Retinal pigment epithelial cell (primary cell): ENCODE data around the gene VPS37D.
A peak's percentile ranks its signal among the peaks of the same experiment; 100 is the strongest.
"Not testable (repeated sequence)": the region's sequence is repeated elsewhere in the genome, so short reads cannot be mapped to it uniquely, and the experiment has no call there.

Experiments used
- DNase-seq: peaks from one replicate; pipeline ENCODE4 v3.0.0-alpha.2; 2010; ENCODE audit warnings: low read depth
- H3K4me3 ChIP-seq: 2 replicates; pipeline ENCODE4 v1.5.1; 2011; ENCODE audit warnings: mild to moderate bottlenecking, low read length, control low read depth, moderate library complexity
- TF ChIP-seq, protein P1 (sequence below): conservative IDR thresholded peaks from 2 replicates; pipeline ENCODE4 v1.5.1; 2011; ENCODE audit warnings: low read depth, low read length, control low read depth, inconsistent platforms

VPS37D gene

DNA sequence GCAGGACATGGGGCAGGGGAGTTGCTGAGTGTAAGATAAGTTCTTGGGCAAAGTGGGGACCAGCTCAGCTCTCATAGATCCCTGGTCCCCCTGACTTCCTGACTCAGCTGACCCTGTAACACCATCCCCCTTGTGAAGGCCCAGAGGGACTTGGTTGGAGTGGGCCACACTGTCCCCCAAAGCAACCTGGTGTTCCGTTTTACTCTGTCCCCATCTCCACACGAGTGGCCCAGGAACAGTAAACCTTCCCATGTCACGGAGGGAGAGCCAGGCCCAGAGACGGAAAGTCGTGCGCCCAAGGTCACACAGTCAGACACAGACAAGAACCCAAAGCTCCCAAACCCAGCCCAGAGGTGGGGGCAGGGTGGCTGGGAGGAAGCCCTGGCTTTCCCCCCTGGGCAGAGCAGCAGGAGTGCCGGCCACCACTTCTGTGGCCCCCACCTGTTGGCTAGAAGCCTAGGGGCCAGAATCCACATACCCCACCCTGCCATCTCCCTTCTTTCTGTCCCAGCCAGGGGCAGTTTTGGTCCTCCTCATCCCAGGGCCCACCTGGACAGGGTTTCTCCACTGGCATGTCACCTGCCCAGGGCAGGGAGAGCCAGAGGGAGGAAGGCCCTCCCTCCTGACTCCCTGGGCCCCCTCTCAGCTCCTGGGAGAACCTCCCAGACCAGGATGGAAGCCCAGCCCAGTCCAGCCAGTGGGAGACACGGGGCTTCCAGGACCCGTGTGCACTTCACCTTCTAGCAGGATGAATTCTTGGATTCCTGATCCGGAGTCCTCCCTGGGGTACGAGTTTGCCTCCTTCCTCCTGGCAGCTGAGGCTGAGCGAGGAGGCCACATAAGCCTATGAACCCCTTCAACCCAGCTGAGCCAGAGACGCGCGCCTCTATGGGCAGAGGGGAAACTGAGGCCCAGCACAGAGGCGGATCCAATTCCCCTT, 20.6 kb upstream of the VPS37D start:
- no peak overlapping the region for H3K4me3 ChIP-seq
- DNase-seq: no peak
- TF ChIP-seq, protein P1, sequence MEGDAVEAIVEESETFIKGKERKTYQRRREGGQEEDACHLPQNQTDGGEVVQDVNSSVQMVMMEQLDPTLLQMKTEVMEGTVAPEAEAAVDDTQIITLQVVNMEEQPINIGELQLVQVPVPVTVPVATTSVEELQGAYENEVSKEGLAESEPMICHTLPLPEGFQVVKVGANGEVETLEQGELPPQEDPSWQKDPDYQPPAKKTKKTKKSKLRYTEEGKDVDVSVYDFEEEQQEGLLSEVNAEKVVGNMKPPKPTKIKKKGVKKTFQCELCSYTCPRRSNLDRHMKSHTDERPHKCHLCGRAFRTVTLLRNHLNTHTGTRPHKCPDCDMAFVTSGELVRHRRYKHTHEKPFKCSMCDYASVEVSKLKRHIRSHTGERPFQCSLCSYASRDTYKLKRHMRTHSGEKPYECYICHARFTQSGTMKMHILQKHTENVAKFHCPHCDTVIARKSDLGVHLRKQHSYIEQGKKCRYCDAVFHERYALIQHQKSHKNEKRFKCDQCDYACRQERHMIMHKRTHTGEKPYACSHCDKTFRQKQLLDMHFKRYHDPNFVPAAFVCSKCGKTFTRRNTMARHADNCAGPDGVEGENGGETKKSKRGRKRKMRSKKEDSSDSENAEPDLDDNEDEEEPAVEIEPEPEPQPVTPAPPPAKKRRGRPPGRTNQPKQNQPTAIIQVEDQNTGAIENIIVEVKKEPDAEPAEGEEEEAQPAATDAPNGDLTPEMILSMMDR: no peak

GRCh38 chr7:73647725-73648592, 19.7 kb upstream of the VPS37D start:
- TF ChIP-seq, protein P1: no peak
- H3K4me3 ChIP-seq: peak overlapping the region; percentile 22
- DNase-seq: no peak

GRCh38 chr7:73648593-73649332, 18.9 kb upstream of the VPS37D start:
- no peak for DNase-seq
- TF ChIP-seq, protein P1: no peak
- no peak overlapping the region for H3K4me3 ChIP-seq

- TF ChIP-seq, protein P1: no peak
- no peak for DNase-seq
- no peak overlapping the region for H3K4me3 ChIP-seq
These were observed 18.1 kb upstream of the VPS37D start for GRCh38 chr7:73649576-73649975.

GRCh38 chr7:73650524-73650923, 17.1 kb upstream of the VPS37D start:
- no peak overlapping the region for H3K4me3 ChIP-seq
- DNase-seq: no peak
- TF ChIP-seq, protein P1: no peak

GRCh38 chr7:73652541-73652949, 15.1 kb upstream of the VPS37D start:
- H3K4me3 ChIP-seq: no peak overlapping the region
- DNase-seq: peak; percentile 21
- TF ChIP-seq, protein P1: no peak

- not testable (repeated sequence) for H3K4me3 ChIP-seq, DNase-seq
These were observed 12.3 kb upstream of the VPS37D start for GRCh38 chr7:73655309-73655708.
